DND-41 (cell line): ENCODE measurements around the gene BARHL2.

Experiments used
- EZH2 ChIP-seq: IDR thresholded peaks from 3 replicates; pipeline ENCODE4 v1.6.1; 2012; ENCODE audit warnings: borderline replicate concordance, low read depth, mild to moderate bottlenecking, moderate library complexity, low read length, inconsistent platforms; ENCODE audit not compliant: severe bottlenecking
- TF ChIP-seq, protein P1 (sequence below): IDR thresholded peaks from 2 replicates; pipeline ENCODE4 v1.5.1; 2012; ENCODE audit warnings: borderline replicate concordance, low read length, moderate library complexity, mild to moderate bottlenecking; ENCODE audit not compliant: poor library complexity, severe bottlenecking; ENCODE audit errors: extremely low read depth

DNA sequence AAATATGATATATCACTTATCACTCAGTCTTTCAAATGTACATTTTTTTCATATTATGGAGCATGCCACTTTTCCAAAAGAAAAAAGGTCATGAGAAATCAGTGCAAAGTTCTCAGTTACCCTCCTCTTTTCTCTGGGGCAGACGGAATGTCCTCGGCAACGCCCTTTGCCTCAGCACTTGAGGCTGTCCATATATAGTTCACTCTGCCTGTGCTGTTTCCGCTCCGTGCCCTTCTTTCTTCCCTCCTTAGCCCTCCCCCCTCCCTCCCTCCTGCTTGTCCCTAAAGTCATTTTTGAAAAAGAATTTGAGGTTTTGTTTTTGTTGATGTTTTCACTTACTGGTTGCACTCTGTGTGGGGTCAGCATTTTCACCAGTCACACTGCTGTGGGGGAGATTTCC is 5.4 kb downstream of the BARHL2 start:
- TF ChIP-seq, protein P1, sequence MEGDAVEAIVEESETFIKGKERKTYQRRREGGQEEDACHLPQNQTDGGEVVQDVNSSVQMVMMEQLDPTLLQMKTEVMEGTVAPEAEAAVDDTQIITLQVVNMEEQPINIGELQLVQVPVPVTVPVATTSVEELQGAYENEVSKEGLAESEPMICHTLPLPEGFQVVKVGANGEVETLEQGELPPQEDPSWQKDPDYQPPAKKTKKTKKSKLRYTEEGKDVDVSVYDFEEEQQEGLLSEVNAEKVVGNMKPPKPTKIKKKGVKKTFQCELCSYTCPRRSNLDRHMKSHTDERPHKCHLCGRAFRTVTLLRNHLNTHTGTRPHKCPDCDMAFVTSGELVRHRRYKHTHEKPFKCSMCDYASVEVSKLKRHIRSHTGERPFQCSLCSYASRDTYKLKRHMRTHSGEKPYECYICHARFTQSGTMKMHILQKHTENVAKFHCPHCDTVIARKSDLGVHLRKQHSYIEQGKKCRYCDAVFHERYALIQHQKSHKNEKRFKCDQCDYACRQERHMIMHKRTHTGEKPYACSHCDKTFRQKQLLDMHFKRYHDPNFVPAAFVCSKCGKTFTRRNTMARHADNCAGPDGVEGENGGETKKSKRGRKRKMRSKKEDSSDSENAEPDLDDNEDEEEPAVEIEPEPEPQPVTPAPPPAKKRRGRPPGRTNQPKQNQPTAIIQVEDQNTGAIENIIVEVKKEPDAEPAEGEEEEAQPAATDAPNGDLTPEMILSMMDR: no peak
- no peak for TF ChIP-seq EZH2
